Measurements from ENCODE around the gene CHRM1.
"Not testable (repeated sequence)": the region's sequence is repeated elsewhere in the genome, so short reads cannot be mapped to it uniquely, and the experiment has no call there.

Gene CHRM1

GRCh38 chr11:62921201-62921572, at the start of gene CHRM1:
Gene CHRM1 (minus strand): TSS chr11:62921363. CDS start chr11:62911100, 10,263 bp downstream.
- DNase-seq: no peak

DNA sequence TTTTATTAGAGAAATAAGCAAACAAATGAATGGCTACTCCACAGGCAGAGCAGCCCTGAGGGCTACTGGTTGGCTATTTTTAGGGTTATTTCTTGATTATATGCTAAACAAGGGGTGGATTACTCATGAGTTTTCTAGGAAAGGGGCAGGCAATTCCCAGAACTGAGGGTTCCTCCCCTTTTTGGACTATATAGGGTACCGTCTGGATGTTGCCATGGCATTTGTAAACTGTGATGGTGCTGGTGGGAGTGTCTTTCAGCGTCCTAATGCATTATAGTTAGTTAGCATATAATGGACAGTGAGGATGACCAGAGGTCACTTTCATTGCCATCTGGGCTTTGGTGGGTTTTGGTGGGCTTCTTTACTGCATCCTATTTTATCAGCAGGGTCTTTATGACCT, 44.4 kb upstream of the CHRM1 start:
- DNase-seq: no peak

GRCh38 chr11:62962391-62962790, 41.2 kb upstream of the CHRM1 start:
- no peak for DNase-seq

- DNase-seq: no peak
These were observed 39.9 kb upstream of the CHRM1 start for GRCh38 chr11:62961017-62961570.

DNA sequence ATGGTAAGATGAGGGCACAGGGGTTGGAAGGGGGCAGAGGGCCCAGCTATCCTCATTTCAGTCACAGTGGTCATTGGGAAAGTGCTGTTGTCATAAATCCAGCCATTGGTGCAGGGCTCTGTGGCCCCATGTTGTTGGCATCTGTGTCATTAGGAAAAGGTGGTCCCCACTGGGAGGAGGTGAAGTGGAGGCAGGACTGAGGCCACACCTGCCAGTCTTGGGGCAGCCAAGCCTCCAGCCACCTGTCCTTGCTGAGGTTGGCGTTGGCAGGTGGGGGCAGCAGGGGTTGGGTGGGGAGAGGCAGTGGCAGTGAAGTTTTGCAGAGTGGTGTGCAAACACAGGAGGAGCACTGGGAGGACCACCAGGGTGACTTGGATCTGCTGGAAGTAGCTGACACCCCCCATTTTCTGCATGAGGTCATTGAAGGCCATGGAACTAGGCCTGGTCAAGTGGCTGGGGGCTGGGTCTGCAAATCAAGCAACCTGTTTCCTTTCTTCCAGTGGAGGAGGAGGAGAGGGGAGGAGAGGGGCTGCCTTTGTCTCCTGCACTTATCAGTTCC, 38.3 kb upstream of the CHRM1 start:
- no peak for DNase-seq

DNA sequence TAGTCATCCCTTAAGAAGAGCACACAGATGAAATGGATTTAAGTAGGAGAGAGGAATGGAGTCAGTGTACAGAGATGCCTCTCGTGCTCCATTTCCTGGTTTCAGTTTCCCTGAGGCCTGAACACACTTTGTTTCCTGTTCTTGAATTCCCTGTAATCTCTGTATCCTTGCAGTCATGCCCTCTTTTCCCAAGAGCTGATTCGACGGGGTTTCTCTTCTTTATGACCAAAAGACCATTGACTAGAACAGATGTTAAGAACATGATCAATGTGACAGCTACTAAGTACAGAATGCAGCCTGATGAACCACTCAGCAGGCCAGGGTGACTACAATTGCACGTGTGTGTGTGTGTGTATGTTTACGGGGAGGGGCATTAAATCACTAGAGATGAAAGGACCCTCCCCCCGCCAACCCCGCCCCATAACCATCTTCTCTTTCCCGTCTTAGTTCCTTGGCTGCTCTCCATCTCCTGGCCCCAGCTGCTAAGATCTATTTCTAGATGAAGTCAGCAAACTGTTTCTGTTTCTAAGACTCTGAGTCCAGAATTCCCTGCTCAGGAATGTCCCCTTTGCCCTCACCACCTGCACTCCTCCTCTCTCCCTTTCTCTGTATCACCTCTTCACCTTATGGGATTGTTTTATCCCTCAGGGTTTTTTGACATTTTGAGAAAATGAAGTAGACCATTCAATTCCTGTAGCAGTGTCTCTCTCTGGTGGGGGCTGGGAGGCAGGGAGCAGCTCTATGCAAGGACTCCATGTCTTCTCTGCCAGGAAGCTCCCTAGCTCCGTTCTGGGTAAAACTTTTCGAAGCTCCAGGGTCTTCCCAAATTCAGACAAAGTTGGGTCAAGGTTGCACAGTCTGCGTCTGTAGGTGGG, 37.6 kb upstream of the CHRM1 start:
- DNase-seq: no peak

- no peak for DNase-seq
These were observed 36.0 kb upstream of the CHRM1 start for GRCh38 chr11:62957147-62957546.

DNA sequence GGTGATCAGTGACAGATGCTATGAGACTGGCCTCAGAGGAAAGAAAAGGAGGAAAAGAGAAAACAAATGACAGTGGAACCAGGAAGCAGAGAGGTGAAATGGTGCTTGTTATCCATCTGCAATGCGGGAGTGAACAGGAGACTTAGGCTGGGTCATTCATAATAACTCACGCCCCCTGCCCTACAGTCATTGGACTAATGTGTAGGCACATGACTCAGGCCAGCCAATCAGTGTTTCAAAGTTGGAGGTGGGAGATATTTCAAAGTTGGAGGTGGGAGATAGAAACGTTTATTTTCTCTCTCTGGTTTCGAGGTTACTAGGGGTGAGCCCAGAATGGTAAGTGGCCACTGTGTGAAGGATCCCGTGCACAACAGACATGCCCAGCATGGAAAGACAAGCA, 33.3 kb upstream of the CHRM1 start:
- DNase-seq: no peak

DNA sequence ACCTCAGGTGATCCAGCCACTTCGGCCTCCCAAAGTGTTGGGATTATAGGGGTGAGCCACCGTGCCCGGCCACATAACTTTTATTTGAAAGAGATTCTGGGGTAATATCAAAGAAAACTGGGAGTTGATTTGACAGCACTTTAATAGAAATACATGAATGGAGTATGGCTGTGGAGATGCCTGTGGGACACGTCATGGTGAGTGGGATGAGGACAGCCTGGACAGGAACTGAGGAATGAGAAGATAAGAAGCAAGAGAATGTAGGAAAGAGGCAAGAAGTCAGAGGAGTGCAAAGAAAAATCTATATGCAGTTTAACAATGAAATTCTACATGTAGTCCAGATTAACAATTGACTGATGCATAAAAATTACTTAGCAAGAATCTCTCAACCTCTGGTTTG, 32.6 kb upstream of the CHRM1 start:
- no peak for DNase-seq

GRCh38 chr11:62948765-62949320, 27.7 kb upstream of the CHRM1 start:
- no peak for DNase-seq

DNA sequence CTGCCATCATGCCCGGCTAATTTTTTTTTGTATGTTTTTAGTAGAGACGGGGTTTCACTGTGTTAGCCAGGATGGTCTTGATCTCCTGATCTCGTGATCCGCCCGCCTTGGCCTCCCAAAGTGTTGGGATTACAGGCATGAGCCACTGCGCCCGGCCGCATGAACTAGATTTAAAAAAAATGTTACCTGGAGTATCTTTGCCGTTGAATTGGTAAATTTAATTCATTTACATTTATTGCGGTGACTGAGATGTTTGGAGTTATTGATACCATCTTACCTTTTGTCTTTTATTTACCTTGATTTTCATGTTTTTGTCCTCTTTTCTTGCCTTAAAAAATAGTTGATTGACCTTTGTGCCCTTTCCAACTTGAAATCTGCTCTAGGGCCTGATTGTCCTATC, 24.4 kb upstream of the CHRM1 start:
- DNase-seq: not testable (repeated sequence)

- not testable (repeated sequence) for DNase-seq
These were observed 16.4 kb upstream of the CHRM1 start for GRCh38 chr11:62937528-62937927.

DNA sequence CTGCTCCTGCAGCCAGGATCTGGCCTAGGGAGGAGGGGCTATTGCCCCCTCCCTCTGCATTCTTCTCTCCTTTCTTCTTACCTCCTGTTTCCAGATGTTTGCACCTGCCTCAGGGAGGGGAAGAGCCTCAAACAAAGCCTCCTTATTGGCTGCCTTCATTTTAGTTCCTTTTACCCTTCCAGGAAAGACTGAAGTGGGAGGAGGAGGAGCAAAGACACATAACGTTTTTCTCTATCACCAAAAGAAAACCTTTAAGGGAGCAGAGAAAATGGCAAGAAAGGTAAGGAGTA, 13.3 kb upstream of the CHRM1 start:
- no peak for DNase-seq

- DNase-seq: no peak
These were observed 12.8 kb upstream of the CHRM1 start for GRCh38 chr11:62933750-62934495.

DNA sequence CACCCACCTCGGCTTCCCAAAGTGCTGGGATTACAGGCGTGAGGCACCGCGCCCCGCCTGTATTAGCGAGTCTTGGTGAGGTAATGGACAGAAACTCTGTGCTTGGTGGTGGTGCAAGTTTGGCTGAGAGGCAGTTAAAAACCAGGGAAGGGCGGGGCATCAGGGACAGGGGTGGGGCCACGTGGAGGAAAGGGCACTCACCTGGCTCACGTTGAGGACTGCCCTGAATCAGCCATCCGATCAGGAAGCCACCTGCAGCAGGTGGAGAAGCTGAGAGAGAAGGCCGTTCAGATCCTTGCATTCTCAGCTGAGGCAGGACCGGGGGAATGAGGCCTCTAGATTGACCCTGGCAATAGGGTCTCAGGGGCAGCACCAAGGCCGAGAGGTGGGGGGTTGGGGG, 12.1 kb upstream of the CHRM1 start:
- no peak for DNase-seq

DNA sequence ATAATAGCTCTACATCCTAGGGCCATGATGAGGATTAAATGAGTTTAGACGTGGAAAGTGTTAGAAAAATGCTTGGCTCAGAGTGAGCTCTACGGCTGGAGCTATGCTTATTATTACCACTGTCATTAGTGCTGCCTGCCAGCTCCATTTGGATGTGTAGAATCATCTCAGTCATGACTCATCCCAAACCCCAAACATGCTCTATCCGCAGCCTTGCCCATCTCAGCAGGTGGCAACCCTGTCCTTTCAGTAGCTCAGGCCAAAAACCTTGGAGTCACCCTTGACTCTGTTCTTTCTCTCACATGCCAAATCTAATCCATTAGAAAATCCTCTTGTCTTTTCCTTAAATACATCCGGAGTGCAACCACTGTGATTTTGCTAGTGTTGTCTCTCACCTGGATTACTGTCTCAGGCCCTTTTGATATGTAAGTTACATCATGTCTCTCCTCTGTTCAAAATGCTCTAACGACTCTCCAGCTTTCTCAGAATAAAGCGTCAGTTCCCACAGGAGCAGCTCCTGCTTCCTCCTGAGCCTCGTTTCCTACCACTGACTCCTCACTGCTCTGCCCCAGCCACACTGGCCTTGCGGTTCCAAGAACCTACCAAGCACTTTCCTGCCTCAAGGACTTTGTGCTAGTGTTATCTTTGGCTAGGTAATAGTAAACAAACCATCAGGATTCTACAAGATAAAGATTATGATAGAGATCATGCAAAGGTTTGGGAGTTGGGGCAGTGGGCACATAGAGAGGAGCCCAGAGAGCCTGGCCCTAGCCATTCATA, 10.5 kb upstream of the CHRM1 start:
- no peak for DNase-seq

GRCh38 chr11:62930666-62931065, 9.5 kb upstream of the CHRM1 start:
- DNase-seq: no peak

DNA sequence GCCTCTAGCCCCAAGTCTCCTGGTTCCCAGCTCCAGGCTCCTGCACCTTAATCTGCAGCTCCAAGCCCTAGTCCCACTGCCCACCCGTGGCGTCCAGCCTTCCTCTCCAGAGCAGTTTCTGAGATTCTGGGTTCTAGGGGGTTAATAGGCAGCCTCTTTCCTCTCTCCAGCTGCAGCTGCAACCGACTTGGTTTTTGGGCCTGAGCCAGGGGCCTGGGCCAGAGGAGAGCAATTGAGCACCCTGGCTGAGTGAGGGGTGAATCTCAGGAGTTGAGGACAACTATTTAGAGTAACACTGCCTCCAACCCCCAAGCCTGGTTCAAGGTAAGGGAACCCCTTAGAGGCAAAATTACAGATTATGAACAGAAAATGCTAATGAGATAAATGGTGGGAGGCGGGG, 9.0 kb upstream of the CHRM1 start:
- no peak for DNase-seq

- DNase-seq: no peak
These were observed 6.8 kb upstream of the CHRM1 start for GRCh38 chr11:62928011-62928410.

GRCh38 chr11:62926680-62927455, 5.7 kb upstream of the CHRM1 start:
- DNase-seq: no peak

GRCh38 chr11:62925745-62926679, 4.8 kb upstream of the CHRM1 start:
- DNase-seq: no peak

Data from activated naive CD4-positive, alpha-beta T cell (primary cell).